ENCODE results near the gene EBLN2.

Gene EBLN2

GRCh38 chr3:73026760-73027113 lies 34.7 kb upstream of the EBLN2 start:
- ChIA-PET POLR2A (no interaction called here), CTCF (interaction anchor here (1.5 to 3.1 kb wide), 2 partner anchors 18 to 30 kb away, joined by 5 to 12 read pairs; no protein-coding TSS in a partner anchor)
- no peak for DNase-seq (ENCODE audit: extremely low spot score)
- no peak for TF ChIP-seq CTCF (IDR thresholded peaks at IDR 0.05; ENCODE audit: control extremely low read depth, extremely low read depth, low read depth, missing control alignments)

- no peak for DNase-seq (ENCODE audit: extremely low spot score)
- CTCF ChIA-PET: no interaction called here
- no peak for TF ChIP-seq CTCF (IDR thresholded peaks at IDR 0.05; ENCODE audit: control extremely low read depth, extremely low read depth, low read depth, missing control alignments)
- POLR2A ChIA-PET: no interaction called here
Measured at GRCh38 chr3:73028803-73029202, 32.7 kb upstream of the EBLN2 start.

- no peak for DNase-seq (ENCODE audit: extremely low spot score)
- POLR2A ChIA-PET: no interaction called here
Measured at GRCh38 chr3:73029321-73029796, 32.1 kb upstream of the EBLN2 start.

GRCh38 chr3:73030073-73030597 lies 31.3 kb upstream of the EBLN2 start:
- ChIA-PET CTCF (interaction anchor here (1.3 to 2.0 kb wide), 3 partner anchors 10 to 90 kb away, joined by 3 to 10 read pairs (median 3); no protein-coding TSS in a partner anchor), POLR2A (no interaction called here)
- TF ChIP-seq CTCF (IDR thresholded peaks at IDR 0.05; ENCODE audit: control extremely low read depth, extremely low read depth, low read depth, missing control alignments): no peak
- no peak for DNase-seq (ENCODE audit: extremely low spot score)

More at GRCh38 chr3:73029321-73029796, 32.1 kb upstream of the EBLN2 start:
- CTCF ChIA-PET: no interaction called here
- TF ChIP-seq CTCF (IDR thresholded peaks at IDR 0.05; ENCODE audit: control extremely low read depth, extremely low read depth, low read depth, missing control alignments): no peak

GRCh38 chr3:73031573-73032103 lies 29.8 kb upstream of the EBLN2 start:
- POLR2A ChIA-PET: no interaction called here
- TF ChIP-seq CTCF (IDR thresholded peaks at IDR 0.05; ENCODE audit: control extremely low read depth, extremely low read depth, low read depth, missing control alignments): no peak
- CTCF ChIA-PET: interaction anchor here (1.3 to 2.0 kb wide), 3 partner anchors 12 to 92 kb away, joined by 3 to 10 read pairs (median 3); no protein-coding TSS in a partner anchor
- DNase-seq (ENCODE audit: extremely low spot score): no peak

GRCh38 chr3:73036694-73037591 lies 24.5 kb upstream of the EBLN2 start:
- no peak for TF ChIP-seq CTCF (IDR thresholded peaks at IDR 0.05; ENCODE audit: control extremely low read depth, extremely low read depth, low read depth, missing control alignments)
- POLR2A ChIA-PET: interaction anchor here (0.6 kb wide), 1 partner anchor 1037 kb away, joined by 6 read pairs; no protein-coding TSS in a partner anchor
- DNase-seq (ENCODE audit: extremely low spot score): no peak
- CTCF ChIA-PET: interaction anchor here (1.2 to 1.4 kb wide), 3 partner anchors 9 to 59 kb away, joined by 3 read pairs; no protein-coding TSS in a partner anchor

All from GM10248 (cell line).